ENCODE measurements around the gene NLK.

DNA sequence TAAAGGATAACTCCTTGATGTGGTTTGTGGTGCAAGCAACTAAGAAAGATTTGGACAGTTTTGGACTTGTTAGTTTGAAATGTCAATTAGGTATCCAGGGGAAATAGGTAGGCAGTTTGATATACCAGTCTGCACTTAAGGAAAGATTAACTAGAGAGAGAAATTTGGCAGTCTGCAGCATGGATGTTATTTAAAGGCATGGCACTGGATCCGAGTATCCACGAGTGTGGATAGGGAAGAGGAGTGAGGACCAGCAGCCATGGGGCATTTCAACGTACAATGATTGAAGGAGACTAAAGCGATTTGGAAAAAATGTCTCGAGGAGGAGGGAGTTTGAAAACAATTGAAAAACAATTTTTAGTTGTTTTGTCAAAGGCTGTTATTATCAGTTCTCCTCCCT is 117.4 kb downstream of the NLK start:
- TF ChIP-seq, protein P1, sequence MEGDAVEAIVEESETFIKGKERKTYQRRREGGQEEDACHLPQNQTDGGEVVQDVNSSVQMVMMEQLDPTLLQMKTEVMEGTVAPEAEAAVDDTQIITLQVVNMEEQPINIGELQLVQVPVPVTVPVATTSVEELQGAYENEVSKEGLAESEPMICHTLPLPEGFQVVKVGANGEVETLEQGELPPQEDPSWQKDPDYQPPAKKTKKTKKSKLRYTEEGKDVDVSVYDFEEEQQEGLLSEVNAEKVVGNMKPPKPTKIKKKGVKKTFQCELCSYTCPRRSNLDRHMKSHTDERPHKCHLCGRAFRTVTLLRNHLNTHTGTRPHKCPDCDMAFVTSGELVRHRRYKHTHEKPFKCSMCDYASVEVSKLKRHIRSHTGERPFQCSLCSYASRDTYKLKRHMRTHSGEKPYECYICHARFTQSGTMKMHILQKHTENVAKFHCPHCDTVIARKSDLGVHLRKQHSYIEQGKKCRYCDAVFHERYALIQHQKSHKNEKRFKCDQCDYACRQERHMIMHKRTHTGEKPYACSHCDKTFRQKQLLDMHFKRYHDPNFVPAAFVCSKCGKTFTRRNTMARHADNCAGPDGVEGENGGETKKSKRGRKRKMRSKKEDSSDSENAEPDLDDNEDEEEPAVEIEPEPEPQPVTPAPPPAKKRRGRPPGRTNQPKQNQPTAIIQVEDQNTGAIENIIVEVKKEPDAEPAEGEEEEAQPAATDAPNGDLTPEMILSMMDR (IDR thresholded peaks at IDR 0.05): no peak
- TF ChIP-seq POLR2A (IDR thresholded peaks at IDR 0.05): no peak

All from body of pancreas (tissue), 4 donors.